Astrocyte of the cerebellum (primary cell): ENCODE results near the gene GNPTG.

Experiments used
- DNase-seq: peaks from one replicate; pipeline ENCODE4 v3.0.0-alpha.2; 2011; ENCODE audit warnings: low read depth
- H3K4me3 ChIP-seq: 2 replicates; pipeline ENCODE4 v1.5.1; 2011; ENCODE audit warnings: mild to moderate bottlenecking, low read depth, low read length, moderate library complexity
- CTCF ChIP-seq: IDR thresholded peaks from 2 replicates; pipeline ENCODE4 v1.5.1; 2012; ENCODE audit warnings: low read length, low read depth, moderate library complexity, mild to moderate bottlenecking; ENCODE audit errors: missing control alignments
- in situ Hi-C: cut with HindIII; loops from 2 replicates; pipeline ENCODE4 v1.10.0; 2017; ENCODE audit warnings: low sequenced_read_pairs

GNPTG gene

GRCh38 chr16:1351582-1352362 lies at the start of gene GNPTG, which contains the start of gene TSR3:
Gene GNPTG (plus strand): TSS chr16:1351931. CDS start chr16:1351966, 35 bp downstream.
Gene TSR3 (minus strand): TSS chr16:1351878. CDS start chr16:1351804, 74 bp downstream.
- H3K4me3 ChIP-seq = peak within 1 kb of the TSS; percentile 94
- peak; percentile 54 for DNase-seq
- in situ Hi-C loops = no loop called here
- TF ChIP-seq CTCF = no peak

GRCh38 chr16:1305823-1306222 lies 45.9 kb upstream of the GNPTG start:
- no peak for DNase-seq
- no peak for TF ChIP-seq CTCF
- no peak overlapping the region for H3K4me3 ChIP-seq
- in situ Hi-C loops = no loop called here

GRCh38 chr16:1306334-1306733 lies 45.4 kb upstream of the GNPTG start:
- in situ Hi-C loops = no loop called here

GRCh38 chr16:1308036-1308976 lies 43.4 kb upstream of the GNPTG start:
- H3K4me3 ChIP-seq = peak overlapping the region; percentile 38
- TF ChIP-seq CTCF = no peak
- in situ Hi-C loops = no loop called here
- peak; percentile 8 for DNase-seq

More at GRCh38 chr16:1306334-1306733, 45.4 kb upstream of the GNPTG start:
- DNase-seq = no peak
- no peak overlapping the region for H3K4me3 ChIP-seq
- TF ChIP-seq CTCF = no peak

- DNase-seq = peak; percentile 95
- peak within 1 kb of the TSS; percentile 62 for H3K4me3 ChIP-seq
- in situ Hi-C loops = no loop called here
- TF ChIP-seq CTCF = no peak
Measured at GRCh38 chr16:1308977-1309885, 42.5 kb upstream of the GNPTG start, which contains the start of gene UBE2I. Gene UBE2I (plus strand): TSS chr16:1309636. CDS start chr16:1314031, 4,395 bp downstream.
